ENCODE results near the gene EMILIN2. TPM values are rescaled to one million over a fixed set of nuclear protein-coding genes. Genes with fewer than 3 reads are reported as not detected.

EMILIN2 gene
- polyA plus RNA-seq, 1 experiment, result 7.6 TPM

Other genes with a start within 250 kb of the EMILIN2 start
- 10.5 and 23.4 TPM in 2 replicates for gene SMCHD1, start 191.3 kb upstream of the EMILIN2 start, polyA plus RNA-seq (2011; rRNA removed)
- gene LPIN2, start 166.1 kb downstream of the EMILIN2 start, polyA plus RNA-seq (2011; rRNA removed), result 27.3 and 29.1 TPM in 2 replicates

Measured in BJ (cell line).